IMR-90 (cell line): ENCODE measurements around the gene SCN10A. TPM values are rescaled to one million over a fixed set of nuclear protein-coding genes. Genes with fewer than 3 reads are reported as not detected.

ENCODE experiments used
- ATAC-seq: fragments of 200-7000 bp; cut with Tn5 transposase; 2 replicates; pipeline ENCODE4 v1.9.1; 2020; ENCODE audit warnings: low read depth, mild to moderate bottlenecking, moderate library complexity
- BruUV-seq: library from RNA; stranded (reverse); fragments of 400-500 nt; replicated peaks from 2 replicates; lab custom pipeline; 2021; lab: Mats Ljungman, UMichigan
- CTCF ChIA-PET: fragments of 300-600 bp; formaldehyde crosslinking; extraction: SDS; loops from one replicate; lab custom pipeline; 2021; ENCODE audit warnings: antibody characterized with exemption; lab: Yijun Ruan, JAX
- POLR2A ChIA-PET: fragments of 300-600 bp; sonication (Branson Sonifier 250); formaldehyde crosslinking; loops from one replicate; lab custom pipeline; 2022; ENCODE audit warnings: antibody characterized with exemption; ENCODE audit not compliant: unreplicated experiment; lab: Charles Lee
- DNase-seq: peaks from one replicate; pipeline ENCODE4 v3.0.0; 2013
- H2AFZ ChIP-seq: replicated peaks from 2 replicates; pipeline ENCODE3; 2013; ENCODE audit warnings: low read length, mild to moderate bottlenecking; ENCODE audit not compliant: poor library complexity
- H2AK5ac ChIP-seq: 2 replicates; pipeline ENCODE4 v1.6.1; 2013; ENCODE audit warnings: low read depth, low read length, inconsistent platforms
- H2AK9ac ChIP-seq: replicated peaks from 2 replicates; pipeline ENCODE3; 2013; ENCODE audit warnings: mild to moderate bottlenecking, low read depth, low read length, moderate library complexity; ENCODE audit not compliant: poor library complexity
- H2BK120ac ChIP-seq: 2 replicates; pipeline ENCODE4 v1.6.1; 2013; ENCODE audit warnings: low read depth, low read length, inconsistent platforms
- H2BK15ac ChIP-seq: 3 replicates; pipeline ENCODE4 v1.6.1; 2013; ENCODE audit warnings: low read depth, low read length, inconsistent platforms
- H2BK20ac ChIP-seq: 2 replicates; pipeline ENCODE4 v1.6.1; 2013; ENCODE audit warnings: low read depth, mild to moderate bottlenecking, inconsistent platforms, low read length, moderate library complexity
- H2BK5ac ChIP-seq: 2 replicates; pipeline ENCODE4 v1.6.1; 2013; ENCODE audit warnings: mild to moderate bottlenecking, low read depth, low read length, inconsistent platforms; ENCODE audit not compliant: poor library complexity, severe bottlenecking
- H3K14ac ChIP-seq: replicated peaks from 2 replicates; pipeline ENCODE4 v1.6.1; 2013; ENCODE audit warnings: low read depth, low read length, inconsistent platforms
- H3K18ac ChIP-seq: 2 replicates; pipeline ENCODE4 v1.6.1; 2013; ENCODE audit warnings: low read depth, low read length, control low read depth
- H3K23ac ChIP-seq: 2 replicates; pipeline ENCODE4 v1.6.1; 2013; ENCODE audit warnings: low read depth, low read length, inconsistent platforms
- H3K27ac ChIP-seq: 2 replicates; pipeline ENCODE4 v1.5.1; 2013; ENCODE audit warnings: mild to moderate bottlenecking, control low read depth, low read length; ENCODE audit not compliant: insufficient read depth
- H3K27me3 ChIP-seq: 2 replicates; pipeline ENCODE4 v1.6.1; 2013; ENCODE audit warnings: low read length; ENCODE audit not compliant: control insufficient read depth, insufficient read depth
- H3K36me3 ChIP-seq: 2 replicates; pipeline ENCODE4 v1.6.1; 2013; ENCODE audit warnings: low read length, mixed read lengths; ENCODE audit not compliant: control insufficient read depth, insufficient read depth
- H3K4ac ChIP-seq: 2 replicates; pipeline ENCODE4 v1.6.1; 2013; ENCODE audit warnings: low read depth, low read length, inconsistent platforms
- H3K4me1 ChIP-seq: 2 replicates; pipeline ENCODE4 v1.6.1; 2013; ENCODE audit warnings: low read length, mixed read lengths; ENCODE audit not compliant: control insufficient read depth, insufficient read depth
- H3K4me2 ChIP-seq: 2 replicates; pipeline ENCODE4 v1.6.1; 2013; ENCODE audit warnings: low read depth, mild to moderate bottlenecking, control low read depth, low read length, moderate library complexity
- H3K4me3 ChIP-seq: 2 replicates; pipeline ENCODE4 v1.5.1; 2013; ENCODE audit warnings: low read depth, mild to moderate bottlenecking, control low read depth, low read length, moderate library complexity; ENCODE audit not compliant: insufficient read depth
- H3K56ac ChIP-seq: 2 replicates; pipeline ENCODE4 v1.6.1; 2013; ENCODE audit warnings: low read length, inconsistent platforms; ENCODE audit not compliant: insufficient read depth; ENCODE audit errors: extremely low read depth
- H3K79me1 ChIP-seq, 2 experiments: 2 replicates each; pipeline ENCODE4 v1.6.1; 2013; ENCODE audit warnings: low read length in 2 of 2, inconsistent platforms in 1 of 2, low read depth in 1 of 2
- H3K9ac ChIP-seq: 2 replicates; pipeline ENCODE4 v1.6.1; 2013; ENCODE audit warnings: low read depth, low read length, control low read depth
- H3K9me1 ChIP-seq: 2 replicates; pipeline ENCODE4 v1.6.1; 2013; ENCODE audit warnings: low read length, inconsistent platforms; ENCODE audit not compliant: insufficient read depth
- H3K9me3 ChIP-seq: 2 replicates; pipeline ENCODE4 v1.6.1; 2013; ENCODE audit warnings: low read length; ENCODE audit not compliant: control insufficient read depth, insufficient read depth
- H4K20me1 ChIP-seq: 2 replicates; pipeline ENCODE4 v1.6.1; 2013; ENCODE audit warnings: low read length, inconsistent platforms; ENCODE audit not compliant: insufficient read depth
- H4K5ac ChIP-seq: 2 replicates; pipeline ENCODE4 v1.6.1; 2013; ENCODE audit warnings: mild to moderate bottlenecking, low read depth, low read length, control low read depth
- H4K8ac ChIP-seq, 2 experiments: 2 replicates each; pipeline ENCODE4 v1.6.1; 2013; ENCODE audit warnings: low read depth in 2 of 2, low read length in 2 of 2, control low read depth in 1 of 2, inconsistent platforms in 1 of 2
- H4K91ac ChIP-seq: 2 replicates; pipeline ENCODE4 v1.6.1; 2013; ENCODE audit warnings: low read depth, low read length, inconsistent platforms; ENCODE audit not compliant: insufficient read depth
- BHLHE40 ChIP-seq: fragments of 150-350 bp; IDR thresholded peaks from 2 replicates; pipeline ENCODE4 v1.6.1; 2016; ENCODE audit warnings: mild to moderate bottlenecking, low read depth, low read length
- CEBPB ChIP-seq: IDR thresholded peaks from 2 replicates; pipeline ENCODE4 v1.6.1; 2012; ENCODE audit warnings: low read depth, low read length, improper control_type of control experiment
- CHD1 ChIP-seq: IDR thresholded peaks from 2 replicates; pipeline ENCODE4 v1.6.1; 2012; ENCODE audit warnings: low read depth, low read length, improper control_type of control experiment
- MAFK ChIP-seq: IDR thresholded peaks from 2 replicates; pipeline ENCODE4 v1.6.1; 2012; ENCODE audit warnings: low read depth, low read length, improper control_type of control experiment
- MAZ ChIP-seq: IDR thresholded peaks from 2 replicates; pipeline ENCODE4 v1.6.1; 2012; ENCODE audit warnings: low read depth, mild to moderate bottlenecking, low read length, improper control_type of control experiment, moderate library complexity, borderline replicate concordance
- NFE2L2 ChIP-seq: fragments of 150-350 bp; IDR thresholded peaks from 2 replicates; pipeline ENCODE4 v1.6.1; 2016; ENCODE audit warnings: low read depth, mild to moderate bottlenecking, low read length
- POLR2A ChIP-seq: IDR thresholded peaks from 2 replicates; pipeline ENCODE4 v1.6.1; 2012; ENCODE audit warnings: mild to moderate bottlenecking, low read depth, low read length
- RCOR1 ChIP-seq: IDR thresholded peaks from 2 replicates; pipeline ENCODE4 v1.6.1; 2012; ENCODE audit warnings: mild to moderate bottlenecking, low read length, improper control_type of control experiment; ENCODE audit not compliant: insufficient replicate concordance
- RFX5 ChIP-seq: IDR thresholded peaks from 2 replicates; pipeline ENCODE4 v1.8.0; 2012; ENCODE audit warnings: low read depth, mild to moderate bottlenecking, low read length, moderate library complexity
- SMC3 ChIP-seq: fragments of 150-350 bp; IDR thresholded peaks from 2 replicates; pipeline ENCODE4 v1.6.1; 2016; ENCODE audit warnings: low read depth, mild to moderate bottlenecking, antibody characterized with exemption, low read length, moderate library complexity
- WGBS, 2 experiments: methylation state at CpG; one replicate each; pipeline versions ENCODE4 v1.1.5 to v1.1.7; 2013; ENCODE audit warnings: missing lambda C conversion rate in 2 of 2; ENCODE audit not compliant: insufficient read length in 1 of 2; ENCODE audit errors: extremely low coverage in 2 of 2; 5-methylcytosine and 5-hydroxymethylcytosine counted together
- dilution Hi-C: fragments of 300-500 bp; cut with HindIII; formaldehyde crosslinking; loops from one replicate; pipeline ENCODE4 v1.14.3; 2018; ENCODE audit warnings: low sequenced_read_pairs; ENCODE audit not compliant: unreplicated experiment
- in situ Hi-C: fragments of 300-500 bp; cut with MboI; formaldehyde crosslinking; loops from 3 replicates; pipeline ENCODE4 v1.14.3; 2019; ENCODE audit warnings: low sequenced_read_pairs, inconsistent platforms, mixed read lengths
- intact Hi-C: fragments of 100-400 bp; cut with micrococcal nuclease; formaldehyde crosslinking; loops from 2 replicates; pipeline ENCODE4 v1.10.0; 2022
- polyA plus RNA-seq, 3 experiments: library from polyadenylated mRNA; depleted of rRNA; stranded (reverse); fragments of >200 nt; gene quantifications; 2 replicates each; pipeline ENCODE4 v1.2.3, GENCODE V29; 2012; ENCODE audit warnings: low replicate concordance in 1 of 3
- total RNA-seq: library from RNA; depleted of rRNA; stranded (reverse); fragments of >200 nt; gene quantifications from 2 replicates; pipeline ENCODE4 v1.2.3, GENCODE V29; 2012
- TF ChIP-seq, protein P1 (sequence below): fragments of 150-350 bp; IDR thresholded peaks from 2 replicates; pipeline ENCODE4 v1.6.1; 2017; ENCODE audit warnings: mild to moderate bottlenecking, antibody characterized with exemption, low read length, low read depth
- TF ChIP-seq, protein P2 (sequence below): conservative IDR thresholded peaks from 2 replicates; pipeline ENCODE4 v1.5.1; 2012; ENCODE audit warnings: mild to moderate bottlenecking, low read depth, low read length, improper control_type of control experiment
- TF ChIP-seq, protein P3 (sequence below): fragments of 150-350 bp; IDR thresholded peaks from 2 replicates; pipeline ENCODE4 v1.6.1; 2016; ENCODE audit warnings: low read depth, mild to moderate bottlenecking, low read length, moderate library complexity, borderline replicate concordance

SCN10A gene
- total and polyA plus RNA-seq, 2 of the 4 experiments (the other 2 are of a cell fraction), result not detected

DNA sequence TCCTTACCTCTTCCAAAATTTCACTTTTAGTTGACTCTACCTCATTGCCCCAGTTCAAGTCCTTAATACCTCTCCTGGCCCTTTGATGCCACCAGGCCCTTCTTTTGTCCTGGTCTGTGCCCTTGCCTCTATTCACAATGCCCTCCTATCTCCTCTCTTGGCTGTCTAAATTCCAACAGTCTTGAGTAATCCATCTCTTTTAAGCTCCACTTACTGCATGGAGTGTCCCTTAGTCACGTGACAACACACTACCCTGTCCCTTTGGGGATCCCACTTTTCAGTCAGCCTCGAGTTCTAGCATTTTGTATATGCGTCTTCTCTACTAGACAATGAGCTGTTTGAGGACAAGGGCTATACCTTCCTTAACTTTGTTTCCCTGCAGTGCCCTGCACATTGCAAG lies 113.8 kb downstream of the SCN10A start:
- Histone ChIP-seq H2AFZ (no peak overlapping the region), H2BK15ac (no peak overlapping the region), H4K5ac (no peak overlapping the region), H3K36me3 (no peaks in the 10 kb centered on the region), H2BK120ac (no peak overlapping the region), H3K9ac (no peak overlapping the region), H2BK20ac (no peak overlapping the region), H3K4me3 (no peak overlapping the region), H3K9me3 (no peaks in the 10 kb centered on the region), H3K4ac (no peak overlapping the region), H3K56ac (no peak overlapping the region), H2AK5ac (no peak overlapping the region), H3K79me1 (no peaks in the 10 kb centered on the region), H3K9me1 (no peaks in the 10 kb centered on the region), H4K91ac (no peak overlapping the region), H3K27ac (no peak overlapping the region), H4K8ac (no peak overlapping the region), H4K20me1 (no peaks in the 10 kb centered on the region), H3K4me2 (no peak overlapping the region), H3K14ac (no peak overlapping the region), H3K23ac (no peak overlapping the region), H2AK9ac (no peak overlapping the region), H2BK5ac (no peak overlapping the region), H3K18ac (no peak overlapping the region), H3K4me1 (no peaks in the 10 kb centered on the region), H3K27me3 (peaks cover 26% of the 10 kb centered on the region)
- POLR2A ChIA-PET, result no interaction called here
- dilution Hi-C loops (no loop called here), in situ Hi-C loops (no loop called here), intact Hi-C loops (no loop called here)
- BruUV-seq, result no TSS peak
- ATAC-seq (no peak), DNase-seq (no peak)
- TF ChIP-seq, protein P1, sequence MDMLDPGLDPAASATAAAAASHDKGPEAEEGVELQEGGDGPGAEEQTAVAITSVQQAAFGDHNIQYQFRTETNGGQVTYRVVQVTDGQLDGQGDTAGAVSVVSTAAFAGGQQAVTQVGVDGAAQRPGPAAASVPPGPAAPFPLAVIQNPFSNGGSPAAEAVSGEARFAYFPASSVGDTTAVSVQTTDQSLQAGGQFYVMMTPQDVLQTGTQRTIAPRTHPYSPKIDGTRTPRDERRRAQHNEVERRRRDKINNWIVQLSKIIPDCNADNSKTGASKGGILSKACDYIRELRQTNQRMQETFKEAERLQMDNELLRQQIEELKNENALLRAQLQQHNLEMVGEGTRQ, result no peak
- no peak for TF ChIP-seq RCOR1
- no peak for TF ChIP-seq MAFK
- no peak for TF ChIP-seq CEBPB
- no peak for TF ChIP-seq POLR2A
- TF ChIP-seq, protein P2, sequence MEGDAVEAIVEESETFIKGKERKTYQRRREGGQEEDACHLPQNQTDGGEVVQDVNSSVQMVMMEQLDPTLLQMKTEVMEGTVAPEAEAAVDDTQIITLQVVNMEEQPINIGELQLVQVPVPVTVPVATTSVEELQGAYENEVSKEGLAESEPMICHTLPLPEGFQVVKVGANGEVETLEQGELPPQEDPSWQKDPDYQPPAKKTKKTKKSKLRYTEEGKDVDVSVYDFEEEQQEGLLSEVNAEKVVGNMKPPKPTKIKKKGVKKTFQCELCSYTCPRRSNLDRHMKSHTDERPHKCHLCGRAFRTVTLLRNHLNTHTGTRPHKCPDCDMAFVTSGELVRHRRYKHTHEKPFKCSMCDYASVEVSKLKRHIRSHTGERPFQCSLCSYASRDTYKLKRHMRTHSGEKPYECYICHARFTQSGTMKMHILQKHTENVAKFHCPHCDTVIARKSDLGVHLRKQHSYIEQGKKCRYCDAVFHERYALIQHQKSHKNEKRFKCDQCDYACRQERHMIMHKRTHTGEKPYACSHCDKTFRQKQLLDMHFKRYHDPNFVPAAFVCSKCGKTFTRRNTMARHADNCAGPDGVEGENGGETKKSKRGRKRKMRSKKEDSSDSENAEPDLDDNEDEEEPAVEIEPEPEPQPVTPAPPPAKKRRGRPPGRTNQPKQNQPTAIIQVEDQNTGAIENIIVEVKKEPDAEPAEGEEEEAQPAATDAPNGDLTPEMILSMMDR, result no peak
- no peak for TF ChIP-seq BHLHE40
- no peak for TF ChIP-seq RFX5
- TF ChIP-seq, protein P3, sequence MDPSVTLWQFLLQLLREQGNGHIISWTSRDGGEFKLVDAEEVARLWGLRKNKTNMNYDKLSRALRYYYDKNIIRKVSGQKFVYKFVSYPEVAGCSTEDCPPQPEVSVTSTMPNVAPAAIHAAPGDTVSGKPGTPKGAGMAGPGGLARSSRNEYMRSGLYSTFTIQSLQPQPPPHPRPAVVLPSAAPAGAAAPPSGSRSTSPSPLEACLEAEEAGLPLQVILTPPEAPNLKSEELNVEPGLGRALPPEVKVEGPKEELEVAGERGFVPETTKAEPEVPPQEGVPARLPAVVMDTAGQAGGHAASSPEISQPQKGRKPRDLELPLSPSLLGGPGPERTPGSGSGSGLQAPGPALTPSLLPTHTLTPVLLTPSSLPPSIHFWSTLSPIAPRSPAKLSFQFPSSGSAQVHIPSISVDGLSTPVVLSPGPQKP, result no peak
- TF ChIP-seq MAZ, result no peak
- no peak for TF ChIP-seq NFE2L2
- no peak for TF ChIP-seq SMC3
- no peak for TF ChIP-seq CHD1
- CTCF ChIA-PET, result no interaction called here
- no CpG with 5 or more reads among the region's 3 CpGs for WGBS, 2 experiments
